HG03342 (cell line): Measurements from ENCODE around the gene HS3ST2.

ENCODE experiments used
- ATAC-seq: cut with Tn5 transposase; IDR thresholded peaks from one replicate; pipeline ENCODE4 v1.9.1; 2021; ENCODE audit warnings: mild to moderate bottlenecking, moderate library complexity; ENCODE audit not compliant: unreplicated experiment

Gene HS3ST2

GRCh38 chr16:22813948-22814710 is at the start of gene HS3ST2:
Gene HS3ST2, plus strand, starts transcription at chr16:22814162. Its CDS starts 449 bp downstream, at chr16:22814611.
- ATAC-seq: no peak

- no peak for ATAC-seq
Observed at GRCh38 chr16:22764662-22765327, 49.2 kb upstream of the HS3ST2 start.

- no peak for ATAC-seq
Observed at GRCh38 chr16:22765479-22765878, 48.5 kb upstream of the HS3ST2 start.

- ATAC-seq: no peak
Observed at GRCh38 chr16:22770866-22771265, 43.1 kb upstream of the HS3ST2 start.

- ATAC-seq: no peak
Observed at GRCh38 chr16:22771551-22771950, 42.4 kb upstream of the HS3ST2 start.

GRCh38 chr16:22775220-22775922 is 38.6 kb upstream of the HS3ST2 start:
- no peak for ATAC-seq

GRCh38 chr16:22781480-22781879 is 32.5 kb upstream of the HS3ST2 start:
- no peak for ATAC-seq

- ATAC-seq: no peak
Observed at GRCh38 chr16:22782314-22782713, 31.6 kb upstream of the HS3ST2 start.

GRCh38 chr16:22784690-22785214 is 29.2 kb upstream of the HS3ST2 start:
- no peak for ATAC-seq

GRCh38 chr16:22785552-22785951 is 28.4 kb upstream of the HS3ST2 start:
- no peak for ATAC-seq

- no peak for ATAC-seq
Observed at GRCh38 chr16:22786284-22786683, 27.7 kb upstream of the HS3ST2 start.

- ATAC-seq: no peak
Observed at GRCh38 chr16:22786691-22787090, 27.3 kb upstream of the HS3ST2 start.

GRCh38 chr16:22787466-22788192 is 26.3 kb upstream of the HS3ST2 start:
- ATAC-seq: no peak

- ATAC-seq: no peak
Observed at GRCh38 chr16:22788193-22788530, 25.8 kb upstream of the HS3ST2 start.

GRCh38 chr16:22789281-22789945 is 24.5 kb upstream of the HS3ST2 start:
- ATAC-seq: no peak

- no peak for ATAC-seq
Observed at GRCh38 chr16:22797551-22797950, 16.4 kb upstream of the HS3ST2 start.

- no peak for ATAC-seq
Observed at GRCh38 chr16:22799113-22799512, 14.8 kb upstream of the HS3ST2 start.

GRCh38 chr16:22804893-22805292 is 9.1 kb upstream of the HS3ST2 start:
- ATAC-seq: no peak

- ATAC-seq: no peak
Observed at GRCh38 chr16:22805326-22805725, 8.6 kb upstream of the HS3ST2 start.

GRCh38 chr16:22806811-22807210 is 7.2 kb upstream of the HS3ST2 start:
- ATAC-seq: no peak
